Upper lobe of left lung (tissue), 4 donors: ENCODE measurements around the gene CD99L2.

Experiments used
- CTCF ChIP-seq, 6 experiments: fragments of 450-650 bp in 4 of 6; fragments of 200-600 bp in 2 of 6; sonication (generic) in 2 of 6; IDR thresholded peaks; one replicate each; pipeline ENCODE4 v1.5.1; 2016 to 2019; ENCODE audit warnings: antibody characterized with exemption in 6 of 6
- EP300 ChIP-seq, 4 donors: sonication (generic); formaldehyde crosslinking; IDR thresholded peaks; one replicate each; pipeline ENCODE4 v1.5.1; 2017; ENCODE audit warnings: antibody characterized with exemption in 4 of 4, control low read depth in 2 of 4
- POLR2A ChIP-seq, 4 donors: fragments of 450-650 bp; IDR thresholded peaks; one replicate each; pipeline ENCODE4 v1.5.1; 2016 to 2017; ENCODE audit warnings: antibody characterized with exemption in 4 of 4, mild to moderate bottlenecking in 2 of 4

- no peak for TF ChIP-seq CTCF (IDR thresholded peaks at IDR 0.05)
- TF ChIP-seq POLR2A (IDR thresholded peaks at IDR 0.05): no peak
- TF ChIP-seq EP300 (IDR thresholded peaks at IDR 0.05): no peak
These were observed 166.7 kb downstream of the CD99L2 start for GRCh38 chrX:150731795-150732194.
